ENCODE results near the gene AIFM3.
A peak's percentile ranks its signal among the peaks of the same experiment; 100 is the strongest.

DNA sequence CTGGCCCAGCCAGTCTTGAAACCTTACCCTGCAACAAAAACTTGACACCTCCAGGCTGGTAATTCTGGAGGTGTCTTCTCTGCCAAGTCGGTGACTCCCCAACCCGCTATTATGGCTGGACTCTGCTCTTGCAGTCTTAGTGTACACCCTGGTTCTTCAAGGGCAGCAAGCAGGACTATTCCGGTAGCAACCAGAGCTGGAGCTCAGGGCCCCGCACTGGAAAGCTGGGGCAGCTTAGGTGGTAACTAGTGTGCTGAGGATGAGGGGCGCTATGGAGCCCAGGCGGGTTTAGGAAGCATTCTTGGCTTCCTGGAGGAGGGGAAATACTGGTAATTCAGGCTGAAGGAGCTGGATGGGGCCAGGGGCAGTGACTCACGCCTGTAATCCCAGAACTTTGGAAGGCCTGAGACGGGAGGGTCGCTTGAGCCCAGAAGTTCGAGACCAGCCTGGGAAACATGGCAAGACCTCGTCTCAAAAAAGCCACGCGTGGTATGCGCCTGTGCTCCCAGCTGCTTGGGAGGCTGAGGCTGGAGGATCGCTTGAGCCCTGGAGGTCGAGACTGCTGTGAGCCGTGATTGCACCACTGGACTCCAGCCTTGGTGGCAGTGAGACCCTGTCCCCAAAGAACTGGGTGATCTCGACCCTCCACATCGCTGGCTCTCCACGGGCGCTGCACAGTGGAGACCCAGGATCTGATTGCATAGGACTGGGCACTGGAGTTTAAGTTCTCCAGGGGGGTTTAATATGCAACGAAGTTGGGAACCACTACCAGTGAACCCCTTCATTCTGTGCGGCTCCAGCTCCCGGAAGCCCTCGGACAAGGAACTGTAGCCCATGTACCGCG is 10.6 kb upstream of the AIFM3 start:
- TF ChIP-seq, protein P1, sequence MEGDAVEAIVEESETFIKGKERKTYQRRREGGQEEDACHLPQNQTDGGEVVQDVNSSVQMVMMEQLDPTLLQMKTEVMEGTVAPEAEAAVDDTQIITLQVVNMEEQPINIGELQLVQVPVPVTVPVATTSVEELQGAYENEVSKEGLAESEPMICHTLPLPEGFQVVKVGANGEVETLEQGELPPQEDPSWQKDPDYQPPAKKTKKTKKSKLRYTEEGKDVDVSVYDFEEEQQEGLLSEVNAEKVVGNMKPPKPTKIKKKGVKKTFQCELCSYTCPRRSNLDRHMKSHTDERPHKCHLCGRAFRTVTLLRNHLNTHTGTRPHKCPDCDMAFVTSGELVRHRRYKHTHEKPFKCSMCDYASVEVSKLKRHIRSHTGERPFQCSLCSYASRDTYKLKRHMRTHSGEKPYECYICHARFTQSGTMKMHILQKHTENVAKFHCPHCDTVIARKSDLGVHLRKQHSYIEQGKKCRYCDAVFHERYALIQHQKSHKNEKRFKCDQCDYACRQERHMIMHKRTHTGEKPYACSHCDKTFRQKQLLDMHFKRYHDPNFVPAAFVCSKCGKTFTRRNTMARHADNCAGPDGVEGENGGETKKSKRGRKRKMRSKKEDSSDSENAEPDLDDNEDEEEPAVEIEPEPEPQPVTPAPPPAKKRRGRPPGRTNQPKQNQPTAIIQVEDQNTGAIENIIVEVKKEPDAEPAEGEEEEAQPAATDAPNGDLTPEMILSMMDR (conservative IDR thresholded peaks at IDR 0.05): peak; percentile 53; the same call in 1 of the 2 replicates
- no peak for TF ChIP-seq EZH2 (IDR thresholded peaks at IDR 0.05; ENCODE audit: low read depth)

All from PC-9 (cell line).